GM12878 (cell line): Measurements from ENCODE around the gene MAX.

Source experiments
- CHD1 ChIP-seq: IDR thresholded peaks from 2 replicates; pipeline ENCODE4 v1.6.1; 2012; ENCODE audit warnings: low read depth, low read length, improper control_type of control experiment
- FOXK2 ChIP-seq: fragments of 450-650 bp; IDR thresholded peaks from 2 replicates; pipeline ENCODE4 v1.6.1; 2017; ENCODE audit warnings: mild to moderate bottlenecking, moderate library complexity
- KAT2A ChIP-seq: conservative IDR thresholded peaks from 2 replicates; pipeline ENCODE4 v1.6.1; 2011; ENCODE audit warnings: low read depth, low read length; ENCODE audit not compliant: control insufficient read depth
- NFIC ChIP-seq: IDR thresholded peaks from 2 replicates; pipeline ENCODE4 v1.6.1; 2012; ENCODE audit warnings: low read depth, mild to moderate bottlenecking, inconsistent platforms, low read length, moderate library complexity
- RAD21 ChIP-seq: IDR thresholded peaks from 2 replicates; pipeline ENCODE4 v1.6.1; 2011; ENCODE audit warnings: mild to moderate bottlenecking, low read depth, low read length, moderate library complexity; ENCODE audit not compliant: insufficient read depth
- TF ChIP-seq, protein P1 (sequence below), 3 experiments: IDR thresholded peaks in 2 of 3; conservative IDR thresholded peaks in 1 of 3; 2 replicates each; pipeline ENCODE4 v1.5.1; 2011; ENCODE audit warnings: low read depth in 3 of 3, low read length in 3 of 3, mild to moderate bottlenecking in 3 of 3, control low read depth in 2 of 3, moderate library complexity in 2 of 3, inconsistent platforms in 1 of 3, mixed read lengths in 1 of 3; ENCODE audit not compliant: control insufficient read depth in 2 of 3, insufficient read depth in 1 of 3; ENCODE audit errors: extremely low read depth in 1 of 3
- TF ChIP-seq, protein P2 (sequence below): IDR thresholded peaks from 2 replicates; pipeline ENCODE4 v1.6.1; 2011; ENCODE audit warnings: mild to moderate bottlenecking, low read depth, low read length, moderate library complexity; ENCODE audit not compliant: insufficient replicate concordance

DNA sequence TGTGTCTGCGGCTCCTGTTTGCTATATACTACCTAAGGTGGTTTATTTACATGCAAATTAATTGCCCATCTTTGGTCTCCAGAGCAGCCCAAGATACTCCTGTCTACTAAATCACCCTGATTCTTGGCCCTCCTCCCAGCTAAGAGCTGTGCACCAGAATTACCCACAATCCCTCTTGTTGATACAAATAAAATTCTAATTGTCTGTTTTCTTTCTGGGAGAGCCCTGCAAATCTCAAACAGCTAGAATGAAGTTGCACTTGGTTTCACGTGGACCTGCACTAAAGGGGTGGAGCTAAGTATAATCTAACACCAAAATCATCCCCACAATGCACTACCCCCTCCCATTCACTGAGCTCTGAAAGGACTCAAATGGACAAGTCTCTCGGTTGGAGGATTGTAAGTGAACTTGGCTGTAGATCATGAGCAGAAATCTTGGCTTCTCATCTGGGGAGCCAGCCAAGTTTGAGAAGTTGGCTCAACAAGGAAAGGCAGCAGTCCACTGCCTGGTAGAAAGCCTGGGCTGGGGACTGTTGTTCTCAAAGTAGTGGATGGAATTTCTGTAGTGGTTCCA, 6.6 kb downstream of the MAX start:
- TF ChIP-seq, protein P1, sequence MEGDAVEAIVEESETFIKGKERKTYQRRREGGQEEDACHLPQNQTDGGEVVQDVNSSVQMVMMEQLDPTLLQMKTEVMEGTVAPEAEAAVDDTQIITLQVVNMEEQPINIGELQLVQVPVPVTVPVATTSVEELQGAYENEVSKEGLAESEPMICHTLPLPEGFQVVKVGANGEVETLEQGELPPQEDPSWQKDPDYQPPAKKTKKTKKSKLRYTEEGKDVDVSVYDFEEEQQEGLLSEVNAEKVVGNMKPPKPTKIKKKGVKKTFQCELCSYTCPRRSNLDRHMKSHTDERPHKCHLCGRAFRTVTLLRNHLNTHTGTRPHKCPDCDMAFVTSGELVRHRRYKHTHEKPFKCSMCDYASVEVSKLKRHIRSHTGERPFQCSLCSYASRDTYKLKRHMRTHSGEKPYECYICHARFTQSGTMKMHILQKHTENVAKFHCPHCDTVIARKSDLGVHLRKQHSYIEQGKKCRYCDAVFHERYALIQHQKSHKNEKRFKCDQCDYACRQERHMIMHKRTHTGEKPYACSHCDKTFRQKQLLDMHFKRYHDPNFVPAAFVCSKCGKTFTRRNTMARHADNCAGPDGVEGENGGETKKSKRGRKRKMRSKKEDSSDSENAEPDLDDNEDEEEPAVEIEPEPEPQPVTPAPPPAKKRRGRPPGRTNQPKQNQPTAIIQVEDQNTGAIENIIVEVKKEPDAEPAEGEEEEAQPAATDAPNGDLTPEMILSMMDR (IDR thresholded peaks at IDR 0.05 in 2 of 3, conservative IDR thresholded peaks at IDR 0.05 in 1 of 3; ENCODE audit: control insufficient read depth in 2 of 3, extremely low read depth in 1 of 3, insufficient read depth in 1 of 3, low read depth in 3 of 3, low read length in 3 of 3) = no peak
- TF ChIP-seq NFIC = no peak
- TF ChIP-seq RAD21 = no peak
- TF ChIP-seq KAT2A = no peak
- TF ChIP-seq, protein P2, sequence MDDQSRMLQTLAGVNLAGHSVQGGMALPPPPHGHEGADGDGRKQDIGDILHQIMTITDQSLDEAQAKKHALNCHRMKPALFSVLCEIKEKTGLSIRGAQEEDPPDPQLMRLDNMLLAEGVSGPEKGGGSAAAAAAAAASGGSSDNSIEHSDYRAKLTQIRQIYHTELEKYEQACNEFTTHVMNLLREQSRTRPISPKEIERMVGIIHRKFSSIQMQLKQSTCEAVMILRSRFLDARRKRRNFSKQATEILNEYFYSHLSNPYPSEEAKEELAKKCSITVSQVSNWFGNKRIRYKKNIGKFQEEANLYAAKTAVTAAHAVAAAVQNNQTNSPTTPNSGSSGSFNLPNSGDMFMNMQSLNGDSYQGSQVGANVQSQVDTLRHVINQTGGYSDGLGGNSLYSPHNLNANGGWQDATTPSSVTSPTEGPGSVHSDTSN = no peak
- TF ChIP-seq CHD1 = no peak
- no peak for TF ChIP-seq FOXK2
